Fibroblast of the aortic adventitia (primary cell): ENCODE results near the gene STK11. TPM values are rescaled to one million over a fixed set of nuclear protein-coding genes. Genes with fewer than 3 reads are reported as not detected.

Experiments used
- DNase-seq: peaks from one replicate; pipeline ENCODE4 v3.0.0-alpha.2; 2010; ENCODE audit warnings: low read depth
- H3K4me3 ChIP-seq: 2 replicates; pipeline ENCODE4 v1.5.1; 2011; ENCODE audit warnings: low read depth, mild to moderate bottlenecking, control low read depth, low read length, moderate library complexity
- CTCF ChIP-seq: IDR thresholded peaks from 2 replicates; pipeline ENCODE4 v1.5.1; 2011; ENCODE audit warnings: mild to moderate bottlenecking, low read length, control low read depth, inconsistent platforms; ENCODE audit not compliant: insufficient read depth
- total RNA-seq: library from RNA; depleted of rRNA; stranded (reverse); fragments of >200 nt; gene quantifications from 2 replicates; pipeline ENCODE4 v1.2.3, GENCODE V29; 2012; ENCODE audit warnings: low replicate concordance

The STK11 gene
- total RNA-seq, 1 donor = 54.1 TPM

DNA sequence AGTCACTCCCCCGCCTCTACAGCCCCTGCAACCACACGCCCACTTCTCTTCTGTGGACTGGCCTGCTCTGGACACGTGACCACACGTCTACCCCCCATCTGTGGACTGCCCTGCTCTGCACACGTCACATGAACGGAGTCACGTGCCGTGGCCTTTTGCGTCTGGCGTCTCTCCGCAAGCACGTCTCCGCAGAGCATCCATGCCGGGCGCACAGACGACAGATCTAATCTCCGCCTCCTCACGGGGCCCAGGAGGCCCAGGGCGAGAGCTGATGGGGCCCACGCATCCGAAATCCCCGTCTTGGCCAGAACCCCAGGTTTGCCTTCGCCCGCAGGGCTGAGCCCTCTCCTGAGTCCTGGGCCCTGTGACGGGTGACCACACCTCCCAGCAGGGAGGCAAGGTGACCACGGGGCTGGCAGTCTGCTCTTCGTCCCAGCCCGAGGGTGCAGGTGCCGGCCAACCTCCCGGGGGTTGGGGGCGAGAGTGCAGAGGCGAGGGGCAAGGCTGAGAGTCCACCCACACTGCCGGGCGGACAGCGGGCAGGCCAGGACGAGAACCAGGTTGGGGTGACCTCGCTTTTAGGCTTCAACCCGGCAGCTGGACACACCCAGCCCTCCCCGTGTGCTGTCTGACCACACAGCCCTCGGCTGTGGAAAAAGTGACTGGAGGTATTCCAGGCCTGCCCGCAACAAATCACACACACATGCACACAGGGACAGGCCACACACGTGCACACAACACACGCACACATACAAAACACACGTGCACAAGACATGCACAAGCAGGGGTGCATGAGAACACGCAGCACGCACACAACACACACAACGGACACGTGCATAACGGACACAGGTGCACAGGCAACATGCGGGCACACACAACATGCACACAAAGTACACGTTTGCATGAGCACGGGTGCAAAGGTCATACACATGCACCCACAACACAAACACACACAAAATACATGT is 35.4 kb upstream of the STK11 start:
- no peak for TF ChIP-seq CTCF
- peak overlapping the region; percentile 47 for H3K4me3 ChIP-seq
- peak; percentile 80 for DNase-seq

DNA sequence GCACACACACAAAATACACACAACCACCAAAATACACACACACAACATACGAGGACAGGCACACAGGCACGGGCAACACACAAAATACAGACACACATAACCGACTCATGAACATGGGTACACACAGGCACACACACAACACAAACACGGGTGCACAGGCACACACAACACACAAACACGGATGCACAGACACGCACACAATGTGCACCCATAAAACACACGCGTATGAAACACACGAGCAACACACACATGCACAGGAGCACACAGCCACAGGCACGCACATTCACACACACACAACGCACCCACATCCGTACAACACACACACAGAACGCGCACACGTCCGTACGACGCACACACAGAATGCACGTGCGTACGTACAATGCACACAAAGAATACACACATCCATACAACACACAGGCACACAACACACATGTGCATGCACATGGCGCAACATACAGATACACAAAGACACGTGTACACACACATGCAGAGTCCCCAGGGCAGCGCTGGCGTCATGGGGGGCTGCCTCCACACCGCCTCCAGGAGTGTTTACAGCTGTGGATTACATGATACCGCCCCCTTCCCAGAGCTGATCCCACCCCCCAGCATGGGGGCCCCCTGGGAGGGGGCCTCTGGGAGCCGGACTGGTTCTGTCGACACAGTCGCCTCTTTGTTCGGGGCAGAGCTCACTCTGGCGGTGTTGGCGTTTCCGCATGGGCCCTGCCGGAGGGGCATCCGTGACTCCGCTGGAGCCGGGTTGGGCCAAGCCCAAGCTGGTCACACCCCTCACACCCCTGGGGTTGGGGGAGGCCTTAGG is 34.4 kb upstream of the STK11 start:
- peak overlapping the region; percentile 93 for H3K4me3 ChIP-seq
- no peak for DNase-seq

DNA sequence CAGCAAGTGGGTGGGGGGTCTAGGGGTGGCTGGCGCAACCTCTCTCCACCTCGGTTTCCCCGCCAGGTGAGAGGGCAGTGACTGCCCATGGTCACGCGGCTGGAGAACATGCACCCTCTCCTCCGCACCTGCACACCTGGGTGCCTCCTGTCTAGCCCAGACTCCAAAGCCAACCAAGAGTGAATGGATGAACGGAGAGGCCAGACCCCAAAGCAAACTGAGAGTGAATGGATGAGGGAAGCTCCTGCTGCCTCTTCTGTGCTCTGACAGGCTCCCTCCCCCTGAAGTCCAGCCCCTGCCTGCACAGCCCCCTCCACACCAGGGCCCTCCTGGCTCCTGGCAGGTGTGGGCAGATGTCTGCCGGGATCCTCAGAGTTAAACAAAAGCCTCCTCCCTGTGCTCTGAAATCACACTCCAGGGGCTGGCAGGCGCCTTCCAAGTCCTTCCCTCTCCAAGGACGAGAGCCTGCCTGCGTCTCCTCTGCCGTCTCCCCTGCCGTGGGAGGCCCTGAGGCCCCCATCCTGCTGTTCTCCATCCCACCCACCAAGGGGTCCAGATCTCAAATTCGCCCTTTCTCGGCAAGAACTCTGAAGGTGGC is 33.7 kb upstream of the STK11 start:
- DNase-seq = peak; percentile 33
- H3K4me3 ChIP-seq = peak overlapping the region; percentile 93
- no peak for TF ChIP-seq CTCF

More for the DNA sequence above, 34.4 kb upstream of the STK11 start:
- no peak for TF ChIP-seq CTCF

- no peak for TF ChIP-seq CTCF
- H3K4me3 ChIP-seq = peak overlapping the region; percentile 93
- peak; percentile 65 for DNase-seq
Observed at GRCh38 chr19:1172353-1173158, 33.0 kb upstream of the STK11 start.

- no peak for TF ChIP-seq CTCF
- no peak for DNase-seq
- peak overlapping the region; percentile 93 for H3K4me3 ChIP-seq
Observed at GRCh38 chr19:1173159-1173844, 32.3 kb upstream of the STK11 start.
